Dendritic cell treated with granulocyte-macrophage colony-stimulating factor and Interleukin-4, amounts not matched to agents 40 ng/mL and 50 ng/mL, for 4 days (primary cell): ENCODE measurements around the gene DMGDH.

Experiments used
- H3K27ac Mint-ChIP-seq: one replicate; pipeline ENCODE4 v1.8.0; 2022; ENCODE audit warnings: mild to moderate bottlenecking, mixed read lengths
- H3K27me3 Mint-ChIP-seq: one replicate; pipeline ENCODE4 v1.8.0; 2022; ENCODE audit warnings: mild to moderate bottlenecking, mixed read lengths
- H3K36me3 Mint-ChIP-seq: one replicate; pipeline ENCODE4 v1.8.0; 2022; ENCODE audit warnings: low read depth, mixed read lengths
- H3K4me1 Mint-ChIP-seq: one replicate; pipeline ENCODE4 v1.8.0; 2022; ENCODE audit warnings: low read depth, mixed read lengths
- H3K4me3 Mint-ChIP-seq: one replicate; pipeline ENCODE4 v1.8.0; 2022; ENCODE audit warnings: mild to moderate bottlenecking, moderate library complexity, mixed read lengths
- H3K9me3 Mint-ChIP-seq: one replicate; pipeline ENCODE4 v1.8.0; 2022; ENCODE audit warnings: mixed read lengths
- intact Hi-C: fragments of 100-400 bp; cut with micrococcal nuclease; formaldehyde crosslinking; loops from one replicate; pipeline ENCODE4 v1.15.0; 2022

The DMGDH gene

GRCh38 chr5:79069488-79070349 is at the start of gene DMGDH, which contains the start of gene BHMT2:
TSS of gene DMGDH (minus strand) at chr5:79069674. CDS start at chr5:79069620, 54 bp downstream.
TSS of gene BHMT2 (plus strand) at chr5:79069767. CDS start at chr5:79069783, 16 bp downstream.
- no peaks in the 10 kb centered on the region for H3K36me3 Mint-ChIP-seq
- intact Hi-C loops, result no loop called here
- no peak within 1 kb of the TSS for H3K27ac Mint-ChIP-seq
- no peaks in the 10 kb centered on the region for H3K4me1 Mint-ChIP-seq
- H3K4me3 Mint-ChIP-seq, result no peak within 1 kb of the TSS
- H3K9me3 Mint-ChIP-seq, result no peaks in the 10 kb centered on the region
- peaks cover 29% of the 10 kb centered on the region for H3K27me3 Mint-ChIP-seq

- intact Hi-C loops, result no loop called here
- H3K4me3 Mint-ChIP-seq, result no peak overlapping the region
- peaks cover 42% of the 10 kb centered on the region for H3K27me3 Mint-ChIP-seq
- no peaks in the 10 kb centered on the region for H3K9me3 Mint-ChIP-seq
- no peaks in the 10 kb centered on the region for H3K36me3 Mint-ChIP-seq
- no peak overlapping the region for H3K27ac Mint-ChIP-seq
- H3K4me1 Mint-ChIP-seq, result peaks cover 15% of the 10 kb centered on the region
These were observed 43.2 kb upstream of the DMGDH start for GRCh38 chr5:79112703-79113058.

GRCh38 chr5:79111960-79112702 is 42.7 kb upstream of the DMGDH start:
- H3K4me1 Mint-ChIP-seq, result peaks cover 20% of the 10 kb centered on the region
- H3K27me3 Mint-ChIP-seq, result peaks cover 42% of the 10 kb centered on the region
- H3K27ac Mint-ChIP-seq, result no peak overlapping the region
- no peaks in the 10 kb centered on the region for H3K9me3 Mint-ChIP-seq
- intact Hi-C loops, result no loop called here
- no peaks in the 10 kb centered on the region for H3K36me3 Mint-ChIP-seq
- H3K4me3 Mint-ChIP-seq, result no peak overlapping the region

- Mint-ChIP-seq H3K27ac (no peak within 1 kb of the TSS), H3K4me1 (peaks cover 27% of the 10 kb centered on the region), H3K27me3 (peaks cover 42% of the 10 kb centered on the region), H3K4me3 (no peak within 1 kb of the TSS), H3K36me3 (no peaks in the 10 kb centered on the region), H3K9me3 (no peaks in the 10 kb centered on the region)
- intact Hi-C loops, result no loop called here
These were observed 42.0 kb upstream of the DMGDH start, which contains the start of gene BHMT for GRCh38 chr5:79111387-79111959. TSS of gene BHMT (plus strand) at chr5:79111809. CDS start at chr5:79111886, 77 bp downstream.

GRCh38 chr5:79109527-79110492 is 40.3 kb upstream of the DMGDH start:
- no peak overlapping the region for H3K4me3 Mint-ChIP-seq
- H3K9me3 Mint-ChIP-seq, result no peaks in the 10 kb centered on the region
- peaks cover 35% of the 10 kb centered on the region for H3K27me3 Mint-ChIP-seq
- intact Hi-C loops, result loop anchor here (1.0 kb wide), 1 partner anchor 85 kb away; no protein-coding TSS in a partner anchor
- no peak overlapping the region for H3K27ac Mint-ChIP-seq
- H3K36me3 Mint-ChIP-seq, result no peaks in the 10 kb centered on the region
- H3K4me1 Mint-ChIP-seq, result peaks cover 32% of the 10 kb centered on the region

GRCh38 chr5:79108792-79109191 is 39.3 kb upstream of the DMGDH start:
- no peak overlapping the region for H3K27ac Mint-ChIP-seq
- H3K4me1 Mint-ChIP-seq, result peaks cover 32% of the 10 kb centered on the region
- H3K4me3 Mint-ChIP-seq, result no peak overlapping the region
- intact Hi-C loops, result no loop called here
- no peaks in the 10 kb centered on the region for H3K9me3 Mint-ChIP-seq
- H3K27me3 Mint-ChIP-seq, result peaks cover 30% of the 10 kb centered on the region
- no peaks in the 10 kb centered on the region for H3K36me3 Mint-ChIP-seq

- Mint-ChIP-seq H3K27me3 (peaks cover 30% of the 10 kb centered on the region), H3K4me3 (no peak overlapping the region), H3K4me1 (peaks cover 32% of the 10 kb centered on the region), H3K9me3 (no peaks in the 10 kb centered on the region), H3K27ac (peak overlapping the region; percentile 69), H3K36me3 (no peaks in the 10 kb centered on the region)
- intact Hi-C loops, result no loop called here
These were observed 38.6 kb upstream of the DMGDH start for GRCh38 chr5:79108086-79108485.

GRCh38 chr5:79107020-79107796 is 37.7 kb upstream of the DMGDH start:
- no peaks in the 10 kb centered on the region for H3K36me3 Mint-ChIP-seq
- peaks cover 21% of the 10 kb centered on the region for H3K27me3 Mint-ChIP-seq
- peak overlapping the region; percentile 69 for H3K27ac Mint-ChIP-seq
- peak overlapping the region; percentile 20 for H3K4me3 Mint-ChIP-seq
- intact Hi-C loops, result no loop called here
- H3K4me1 Mint-ChIP-seq, result peaks cover 30% of the 10 kb centered on the region
- H3K9me3 Mint-ChIP-seq, result no peaks in the 10 kb centered on the region

GRCh38 chr5:79105868-79106267 is 36.4 kb upstream of the DMGDH start:
- no peaks in the 10 kb centered on the region for H3K36me3 Mint-ChIP-seq
- peak overlapping the region; percentile 69 for H3K27ac Mint-ChIP-seq
- no peak overlapping the region for H3K4me3 Mint-ChIP-seq
- peaks cover 6% of the 10 kb centered on the region for H3K9me3 Mint-ChIP-seq
- H3K27me3 Mint-ChIP-seq, result peaks cover 9% of the 10 kb centered on the region
- intact Hi-C loops, result no loop called here
- peaks cover 21% of the 10 kb centered on the region for H3K4me1 Mint-ChIP-seq

- Mint-ChIP-seq H3K4me3 (no peak overlapping the region), H3K9me3 (no peaks in the 10 kb centered on the region), H3K4me1 (no peaks in the 10 kb centered on the region), H3K27me3 (no peaks in the 10 kb centered on the region), H3K27ac (no peak overlapping the region), H3K36me3 (no peaks in the 10 kb centered on the region)
- intact Hi-C loops, result no loop called here
These were observed 24.3 kb upstream of the DMGDH start for GRCh38 chr5:79093762-79094161.

- no peaks in the 10 kb centered on the region for H3K27me3 Mint-ChIP-seq
- no peaks in the 10 kb centered on the region for H3K9me3 Mint-ChIP-seq
These were observed 21.6 kb upstream of the DMGDH start for GRCh38 chr5:79091064-79091463.

GRCh38 chr5:79088507-79088906 is 19.0 kb upstream of the DMGDH start:
- H3K4me3 Mint-ChIP-seq, result no peak overlapping the region
- H3K4me1 Mint-ChIP-seq, result no peaks in the 10 kb centered on the region
- intact Hi-C loops, result no loop called here
- no peaks in the 10 kb centered on the region for H3K36me3 Mint-ChIP-seq
- peaks cover 2% of the 10 kb centered on the region for H3K27me3 Mint-ChIP-seq
- H3K27ac Mint-ChIP-seq, result no peak overlapping the region
- no peaks in the 10 kb centered on the region for H3K9me3 Mint-ChIP-seq

More at GRCh38 chr5:79091064-79091463, 21.6 kb upstream of the DMGDH start:
- Mint-ChIP-seq H3K27ac (no peak overlapping the region), H3K4me1 (no peaks in the 10 kb centered on the region), H3K36me3 (no peaks in the 10 kb centered on the region), H3K4me3 (no peak overlapping the region)
- intact Hi-C loops, result no loop called here
